ENCODE data around the gene OCSTAMP. TPM values are rescaled to one million over a fixed set of nuclear protein-coding genes. Genes with fewer than 3 reads are reported as not detected.

Gene OCSTAMP
- polyA plus RNA-seq, 4 donors: 0.01 TPM; not detected in 3

GRCh38 chr20:46523108-46523507 lies 27.3 kb downstream of the OCSTAMP start:
- H3K9me3 ChIP-seq (ENCODE audit: control insufficient read depth in 2 of 2, insufficient read depth in 1 of 2, low read depth in 1 of 2, low read length in 1 of 2): peaks cover 0 to 5% of the 10 kb centered on the region in 2 donors
- peak; percentile 9 to 88 for DNase-seq
- WGBS, 3 donors: 32 to 45% (median 35%) methylated on average over 5 of the region's 5 CpGs
- H3K27me3 ChIP-seq (ENCODE audit: control insufficient read depth in 3 of 3, insufficient read depth in 3 of 3, low read length in 3 of 3): peaks cover 0 to 3% (median 0%) of the 10 kb centered on the region in 3 donors
- no peaks in the 10 kb centered on the region for H3K36me3 ChIP-seq (ENCODE audit: control insufficient read depth in 3 of 3, insufficient read depth in 2 of 3, low read depth in 1 of 3, low read length in 3 of 3)
- H3K27ac ChIP-seq (ENCODE audit: low read depth in 1 of 3, low read length in 2 of 3): peak overlapping the region in 1 of 3 donors; percentile 52
- H3K4me1 ChIP-seq (ENCODE audit: control insufficient read depth in 3 of 3, insufficient read depth in 2 of 3, low read depth in 1 of 3, low read length in 2 of 3): peaks cover 0 to 13% (median 0%) of the 10 kb centered on the region in 3 donors
- H3K4me3 ChIP-seq (ENCODE audit: low read depth in 1 of 3, low read length in 3 of 3): no peak overlapping the region
- no peak for FAIRE-seq

GRCh38 chr20:46520976-46521579 lies 29.4 kb downstream of the OCSTAMP start:
- no peak overlapping the region for H3K4me3 ChIP-seq (ENCODE audit: low read depth in 1 of 3, low read length in 3 of 3)
- FAIRE-seq (no peak), DNase-seq (peak; percentile 45 to 76)
- peaks cover 0 to 13% (median 0%) of the 10 kb centered on the region in 3 donors for H3K4me1 ChIP-seq (ENCODE audit: control insufficient read depth in 3 of 3, insufficient read depth in 2 of 3, low read depth in 1 of 3, low read length in 2 of 3)
- no peak overlapping the region for H3K27ac ChIP-seq (ENCODE audit: low read depth in 1 of 3, low read length in 2 of 3)
- 27 to 41% (median 28%) methylated on average over 4 of the region's 4 CpGs for WGBS, 3 donors
- H3K36me3 ChIP-seq (ENCODE audit: control insufficient read depth in 3 of 3, insufficient read depth in 2 of 3, low read depth in 1 of 3, low read length in 3 of 3): no peaks in the 10 kb centered on the region
- H3K27me3 ChIP-seq (ENCODE audit: control insufficient read depth in 3 of 3, insufficient read depth in 3 of 3, low read length in 3 of 3): peaks cover 0 to 3% (median 0%) of the 10 kb centered on the region in 3 donors
- peaks cover 0 to 5% of the 10 kb centered on the region in 2 donors for H3K9me3 ChIP-seq (ENCODE audit: control insufficient read depth in 2 of 2, insufficient read depth in 1 of 2, low read depth in 1 of 2, low read length in 1 of 2)

- 80 to 90% (median 84%) methylated on average over 4 of the region's 4 CpGs for WGBS, 3 donors
- H3K4me1 ChIP-seq (ENCODE audit: control insufficient read depth in 3 of 3, insufficient read depth in 2 of 3, low read depth in 1 of 3, low read length in 2 of 3): peaks cover 0 to 13% (median 0%) of the 10 kb centered on the region in 3 donors
- DNase-seq (no peak), FAIRE-seq (no peak)
- H3K36me3 ChIP-seq (ENCODE audit: control insufficient read depth in 3 of 3, insufficient read depth in 2 of 3, low read depth in 1 of 3, low read length in 3 of 3): no peaks in the 10 kb centered on the region
- no peak overlapping the region for H3K4me3 ChIP-seq (ENCODE audit: low read depth in 1 of 3, low read length in 3 of 3)
- peaks cover 0 to 5% of the 10 kb centered on the region in 2 donors for H3K9me3 ChIP-seq (ENCODE audit: control insufficient read depth in 2 of 2, insufficient read depth in 1 of 2, low read depth in 1 of 2, low read length in 1 of 2)
- peaks cover 0 to 3% (median 0%) of the 10 kb centered on the region in 3 donors for H3K27me3 ChIP-seq (ENCODE audit: control insufficient read depth in 3 of 3, insufficient read depth in 3 of 3, low read length in 3 of 3)
- H3K27ac ChIP-seq (ENCODE audit: low read depth in 1 of 3, low read length in 2 of 3): no peak overlapping the region
These were observed 29.9 kb downstream of the OCSTAMP start for GRCh38 chr20:46520540-46520939.

- Histone ChIP-seq H3K4me1 (ENCODE audit: control insufficient read depth in 3 of 3, insufficient read depth in 2 of 3, low read depth in 1 of 3, low read length in 2 of 3) (peaks cover 0 to 13% (median 0%) of the 10 kb centered on the region in 3 donors), H3K9me3 (ENCODE audit: control insufficient read depth in 2 of 2, insufficient read depth in 1 of 2, low read depth in 1 of 2, low read length in 1 of 2) (peaks cover 0 to 5% of the 10 kb centered on the region in 2 donors), H3K4me3 (ENCODE audit: low read depth in 1 of 3, low read length in 3 of 3) (no peak overlapping the region), H3K27me3 (ENCODE audit: control insufficient read depth in 3 of 3, insufficient read depth in 3 of 3, low read length in 3 of 3) (peaks cover 0 to 5% (median 0%) of the 10 kb centered on the region in 3 donors), H3K27ac (ENCODE audit: low read depth in 1 of 3, low read length in 2 of 3) (no peak overlapping the region), H3K36me3 (ENCODE audit: control insufficient read depth in 3 of 3, insufficient read depth in 2 of 3, low read depth in 1 of 3, low read length in 3 of 3) (no peaks in the 10 kb centered on the region)
- DNase-seq: no peak
- 62 to 73% (median 66%) methylated on average over 3 of the region's 3 CpGs for WGBS, 3 donors
- no peak for FAIRE-seq
These were observed 30.9 kb downstream of the OCSTAMP start for GRCh38 chr20:46519471-46520068.

- peaks cover 0 to 2% (median 0%) of the 10 kb centered on the region in 3 donors for H3K27me3 ChIP-seq (ENCODE audit: control insufficient read depth in 3 of 3, insufficient read depth in 3 of 3, low read length in 3 of 3)
- no peaks in the 10 kb centered on the region for H3K4me1 ChIP-seq (ENCODE audit: control insufficient read depth in 3 of 3, insufficient read depth in 2 of 3, low read depth in 1 of 3, low read length in 2 of 3)
- H3K36me3 ChIP-seq (ENCODE audit: control insufficient read depth in 3 of 3, insufficient read depth in 2 of 3, low read depth in 1 of 3, low read length in 3 of 3): no peaks in the 10 kb centered on the region
- FAIRE-seq (no peak), DNase-seq (peak; percentile 35 to 93)
- H3K9me3 ChIP-seq (ENCODE audit: control insufficient read depth in 2 of 2, insufficient read depth in 1 of 2, low read depth in 1 of 2, low read length in 1 of 2): no peaks in the 10 kb centered on the region
- WGBS, 3 donors: 4 to 12% (median 10%) methylated on average over 49 of the region's 49 CpGs
- H3K4me3 ChIP-seq (ENCODE audit: low read depth in 1 of 3, low read length in 3 of 3): peak within 1 kb of the TSS; percentile 49 to 95 (median 68)
- H3K27ac ChIP-seq (ENCODE audit: low read depth in 1 of 3, low read length in 2 of 3): peak within 1 kb of the TSS in 2 of 3 donors; percentile 78 to 88
These were observed 37.3 kb downstream of the OCSTAMP start, which contains the start of gene ZNF334 for GRCh38 chr20:46512943-46513844. TSS of gene ZNF334 (minus strand) at chr20:46513559. CDS start at chr20:46512102, 1,457 bp downstream.

- Histone ChIP-seq H3K9me3 (ENCODE audit: control insufficient read depth in 2 of 2, insufficient read depth in 1 of 2, low read depth in 1 of 2, low read length in 1 of 2) (peaks cover 0 to 15% of the 10 kb centered on the region in 2 donors), H3K27me3 (ENCODE audit: control insufficient read depth in 3 of 3, insufficient read depth in 3 of 3, low read length in 3 of 3) (no peaks in the 10 kb centered on the region), H3K36me3 (ENCODE audit: control insufficient read depth in 3 of 3, insufficient read depth in 2 of 3, low read depth in 1 of 3, low read length in 3 of 3) (no peaks in the 10 kb centered on the region), H3K27ac (ENCODE audit: low read depth in 1 of 3, low read length in 2 of 3) (no peak overlapping the region), H3K4me3 (ENCODE audit: low read depth in 1 of 3, low read length in 3 of 3) (no peak overlapping the region), H3K4me1 (ENCODE audit: control insufficient read depth in 3 of 3, insufficient read depth in 2 of 3, low read depth in 1 of 3, low read length in 2 of 3) (no peaks in the 10 kb centered on the region)
- DNase-seq: no peak
- whole genome bisulfite sequencing, 3 donors: 71 to 95% (median 78%) methylated on average over 2 of the region's 2 CpGs
- no peak for FAIRE-seq
These were observed 40.9 kb downstream of the OCSTAMP start for GRCh38 chr20:46509523-46509922.

GRCh38 chr20:46507760-46508407 lies 42.6 kb downstream of the OCSTAMP start:
- peaks cover 0 to 2% (median 0%) of the 10 kb centered on the region in 3 donors for H3K36me3 ChIP-seq (ENCODE audit: control insufficient read depth in 3 of 3, insufficient read depth in 2 of 3, low read depth in 1 of 3, low read length in 3 of 3)
- WGBS, 3 donors: 91 to 92% (median 91%) methylated on average over 4 of the region's 4 CpGs
- no peak for DNase-seq
- no peak overlapping the region for H3K27ac ChIP-seq (ENCODE audit: low read depth in 1 of 3, low read length in 2 of 3)
- H3K9me3 ChIP-seq (ENCODE audit: control insufficient read depth in 2 of 2, insufficient read depth in 1 of 2, low read depth in 1 of 2, low read length in 1 of 2): peaks cover 1 to 25% of the 10 kb centered on the region in 2 donors
- no peak overlapping the region for H3K4me3 ChIP-seq (ENCODE audit: low read depth in 1 of 3, low read length in 3 of 3)
- H3K27me3 ChIP-seq (ENCODE audit: control insufficient read depth in 3 of 3, insufficient read depth in 3 of 3, low read length in 3 of 3): no peaks in the 10 kb centered on the region
- no peak for FAIRE-seq
- no peaks in the 10 kb centered on the region for H3K4me1 ChIP-seq (ENCODE audit: control insufficient read depth in 3 of 3, insufficient read depth in 2 of 3, low read depth in 1 of 3, low read length in 2 of 3)

GRCh38 chr20:46505506-46505905 lies 44.9 kb downstream of the OCSTAMP start:
- Histone ChIP-seq H3K36me3 (ENCODE audit: control insufficient read depth in 3 of 3, insufficient read depth in 2 of 3, low read depth in 1 of 3, low read length in 3 of 3) (peaks cover 0 to 2% (median 0%) of the 10 kb centered on the region in 3 donors), H3K27ac (ENCODE audit: low read depth in 1 of 3, low read length in 2 of 3) (no peak overlapping the region), H3K4me1 (ENCODE audit: control insufficient read depth in 3 of 3, insufficient read depth in 2 of 3, low read depth in 1 of 3, low read length in 2 of 3) (no peaks in the 10 kb centered on the region), H3K27me3 (ENCODE audit: control insufficient read depth in 3 of 3, insufficient read depth in 3 of 3, low read length in 3 of 3) (no peaks in the 10 kb centered on the region), H3K9me3 (ENCODE audit: control insufficient read depth in 2 of 2, insufficient read depth in 1 of 2, low read depth in 1 of 2, low read length in 1 of 2) (peaks cover 2 to 38% of the 10 kb centered on the region in 2 donors), H3K4me3 (ENCODE audit: low read depth in 1 of 3, low read length in 3 of 3) (no peak overlapping the region)
- DNase-seq: no peak
- no peak for FAIRE-seq
- 92 to 97% (median 95%) methylated on average over 3 of the region's 3 CpGs for WGBS, 3 donors
